A549 (cell line): Measurements from ENCODE around the gene THBS2.

ENCODE experiments used
- CHD4 ChIP-seq: fragments of 200-600 bp; sonication (generic); IDR thresholded peaks from 2 replicates; pipeline ENCODE4 v1.6.1; 2016; ENCODE audit warnings: antibody characterized with exemption, mild to moderate bottlenecking, borderline replicate concordance
- REST ChIP-seq: fragments of 200-600 bp; sonication (generic); IDR thresholded peaks from 2 replicates; pipeline ENCODE4 v1.6.1; 2016; ENCODE audit warnings: antibody characterized with exemption, mild to moderate bottlenecking, moderate library complexity
- ZFP36 ChIP-seq: fragments of 450-650 bp; IDR thresholded peaks from 2 replicates; pipeline ENCODE4 v1.6.1; 2014; ENCODE audit warnings: borderline replicate concordance; ENCODE audit not compliant: partially characterized antibody
- TF ChIP-seq, protein P1 (sequence below): fragments of >200 bp; sonication (Bioruptor Twin); formaldehyde crosslinking; IDR thresholded peaks from 3 replicates; pipeline ENCODE4 v1.5.1; 2016

DNA sequence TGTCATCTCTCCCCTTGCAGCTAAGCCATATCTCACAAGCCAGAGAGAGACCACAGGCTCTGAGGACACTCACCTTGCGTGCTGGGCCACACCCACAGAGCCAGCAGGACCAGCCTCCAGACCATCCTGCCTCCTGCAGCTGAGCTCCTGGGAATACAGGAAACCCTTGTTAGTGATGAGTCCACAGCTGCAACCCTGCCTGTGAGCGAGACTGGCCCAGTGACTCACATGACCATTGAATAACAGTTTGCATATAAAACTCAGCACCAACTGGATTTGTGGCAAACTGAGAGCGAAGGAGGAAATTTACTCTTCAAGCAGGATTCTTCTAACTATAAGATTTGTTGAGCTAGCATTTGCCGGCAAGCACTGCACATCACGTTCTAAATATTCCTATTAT, 3.0 kb downstream of the THBS2 start:
- TF ChIP-seq, protein P1, sequence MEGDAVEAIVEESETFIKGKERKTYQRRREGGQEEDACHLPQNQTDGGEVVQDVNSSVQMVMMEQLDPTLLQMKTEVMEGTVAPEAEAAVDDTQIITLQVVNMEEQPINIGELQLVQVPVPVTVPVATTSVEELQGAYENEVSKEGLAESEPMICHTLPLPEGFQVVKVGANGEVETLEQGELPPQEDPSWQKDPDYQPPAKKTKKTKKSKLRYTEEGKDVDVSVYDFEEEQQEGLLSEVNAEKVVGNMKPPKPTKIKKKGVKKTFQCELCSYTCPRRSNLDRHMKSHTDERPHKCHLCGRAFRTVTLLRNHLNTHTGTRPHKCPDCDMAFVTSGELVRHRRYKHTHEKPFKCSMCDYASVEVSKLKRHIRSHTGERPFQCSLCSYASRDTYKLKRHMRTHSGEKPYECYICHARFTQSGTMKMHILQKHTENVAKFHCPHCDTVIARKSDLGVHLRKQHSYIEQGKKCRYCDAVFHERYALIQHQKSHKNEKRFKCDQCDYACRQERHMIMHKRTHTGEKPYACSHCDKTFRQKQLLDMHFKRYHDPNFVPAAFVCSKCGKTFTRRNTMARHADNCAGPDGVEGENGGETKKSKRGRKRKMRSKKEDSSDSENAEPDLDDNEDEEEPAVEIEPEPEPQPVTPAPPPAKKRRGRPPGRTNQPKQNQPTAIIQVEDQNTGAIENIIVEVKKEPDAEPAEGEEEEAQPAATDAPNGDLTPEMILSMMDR, result no peak
- TF ChIP-seq ZFP36 (no peak), CHD4 (no peak), REST (no peak)
